Right ventricle myocardium inferior (tissue), 1 donor: ENCODE measurements around the gene OR4C5. TPM values are rescaled to one million over a fixed set of nuclear protein-coding genes. Genes with fewer than 3 reads are reported as not detected.
"Not testable (repeated sequence)": the region's sequence is repeated elsewhere in the genome, so short reads cannot be mapped to it uniquely, and the experiment has no call there.

ENCODE experiments used
- ATAC-seq: fragments of 200-7000 bp; cut with Tn5 transposase; one replicate; pipeline ENCODE4 v1.9.1; 2020; ENCODE audit warnings: mild to moderate bottlenecking, moderate library complexity
- DNase-seq: peaks from one replicate; pipeline ENCODE4 v3.0.0; 2021; ENCODE audit errors: missing footprints
- intact Hi-C: fragments of 100-400 bp; cut with DNase I; formaldehyde crosslinking; loops from one replicate; pipeline ENCODE4 v1.11.0; 2022
- long read RNA-seq: library from polyadenylated mRNA; unstranded; transcript quantifications from one replicate; pipeline ENCODE4 v2.0.0, GENCODE V29; 2021
- total RNA-seq: library from RNA; stranded (reverse); fragmentation: NEBNext Ultra II Directional; extraction: Animal tissue kit (Norgen Biotek cat#: 25700); gene quantifications from one replicate; pipeline ENCODE4 v1.2.1, GENCODE V29; 2021
- donor health status: DM: no; HTN: yes; CAD: no; lungs with severe emphysema.

The OR4C5 gene
- not detected for total RNA-seq
- long read RNA-seq: 0 reads

GRCh38 chr11:48366365-48366764, at the start of gene OR4C5:
TSS of gene OR4C5 (minus strand) at chr11:48366465. CDS start at chr11:48366465, 0 bp downstream.
- intact Hi-C loops: no loop called here
- ATAC-seq: no peak

DNA sequence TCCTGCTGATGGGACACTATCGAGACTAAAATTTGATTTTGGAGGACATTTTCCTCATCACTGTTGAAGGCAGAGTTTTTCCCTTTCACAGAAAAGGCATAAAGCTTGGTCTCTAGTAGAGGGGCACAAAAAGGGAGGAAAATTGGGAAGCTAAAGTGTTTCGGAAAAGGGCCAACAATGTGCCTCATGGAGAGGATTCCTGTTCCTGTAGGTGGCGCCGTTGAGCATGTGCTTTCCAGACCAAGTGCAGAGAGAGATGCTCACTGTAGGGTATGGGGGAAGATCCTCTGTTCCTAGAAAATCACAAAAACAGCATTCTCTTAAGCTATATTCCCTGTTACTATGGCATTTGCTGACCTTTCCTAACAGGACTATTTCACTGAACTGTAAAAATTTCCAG, 18.4 kb upstream of the OR4C5 start:
- ATAC-seq (no peak), DNase-seq (no peak)
- intact Hi-C loops: no loop called here

More at GRCh38 chr11:48366365-48366764, at the start of gene OR4C5:
- no peak for DNase-seq

DNA sequence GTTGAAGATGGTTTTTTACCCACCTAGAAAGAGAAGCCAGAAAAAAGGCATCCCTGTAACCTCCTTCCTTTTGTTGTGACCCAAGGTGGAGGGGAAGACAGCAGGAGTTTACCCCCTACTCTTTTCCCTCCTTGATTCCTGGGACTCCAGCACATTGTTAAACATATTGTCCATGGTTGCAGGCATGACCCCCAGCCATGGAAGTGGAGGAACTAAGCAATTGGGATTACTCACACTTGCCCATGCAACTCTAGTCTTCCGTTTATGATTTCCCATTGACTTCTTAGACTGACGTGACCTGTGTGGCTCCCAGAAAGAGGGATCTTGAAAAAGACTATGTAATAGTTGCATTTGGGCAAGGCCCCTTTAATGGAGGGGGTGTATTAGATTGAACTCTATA, 17.9 kb upstream of the OR4C5 start:
- DNase-seq, ATAC-seq, intact Hi-C loops: not testable (repeated sequence)

- intact Hi-C loops, ATAC-seq, DNase-seq: not testable (repeated sequence)
Measured at GRCh38 chr11:48361289-48361688, 5.0 kb downstream of the OR4C5 start.

DNA sequence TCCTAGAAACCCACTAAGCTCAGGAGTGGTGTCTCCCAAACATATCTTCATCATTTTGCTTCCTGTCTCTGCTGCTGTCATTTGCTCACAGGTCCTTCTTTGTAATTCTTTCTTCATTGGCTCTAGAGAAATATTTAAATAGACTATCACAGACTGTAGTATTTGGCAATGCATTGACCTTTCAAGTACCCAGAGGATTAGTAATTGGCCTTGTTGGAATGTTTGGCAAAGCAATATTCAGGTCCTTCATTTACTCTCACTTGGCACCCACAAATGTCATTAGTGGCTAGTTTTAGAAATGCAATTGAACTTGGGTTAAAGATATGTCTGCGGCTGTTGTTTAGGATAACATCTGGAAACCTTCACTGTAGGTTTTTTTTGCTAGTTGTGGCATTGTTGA, 11.6 kb downstream of the OR4C5 start:
- ATAC-seq (peak; percentile 71), DNase-seq (no peak)
- intact Hi-C loops: loop anchor here (10.0 kb wide), 1 partner anchor 1670 kb away; no protein-coding TSS in a partner anchor

- DNase-seq: no peak
- intact Hi-C loops: loop anchor here (10.0 kb wide), 1 partner anchor 1671 kb away; no protein-coding TSS in a partner anchor
- peak; percentile 70 for ATAC-seq
Measured at GRCh38 chr11:48354013-48354412, 12.3 kb downstream of the OR4C5 start.

DNA sequence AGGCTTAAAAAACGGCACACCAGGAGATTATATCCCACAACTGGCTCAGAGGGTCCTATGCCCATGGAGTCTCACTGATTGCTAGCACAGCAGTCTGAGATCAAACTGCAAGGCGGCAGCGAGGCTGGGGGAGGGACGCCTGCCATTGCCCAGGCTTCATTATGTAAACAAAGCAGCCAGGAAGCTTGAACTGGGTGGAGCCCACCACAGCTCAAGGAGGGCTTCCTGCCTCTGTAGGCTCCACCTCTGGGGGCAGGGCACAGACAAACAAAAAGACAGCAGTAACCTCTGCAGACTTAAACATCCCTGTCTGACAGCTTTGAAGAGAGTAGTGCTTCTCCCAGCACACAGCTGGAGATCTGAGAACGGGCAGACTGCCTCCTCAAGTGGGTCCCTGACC, 20.0 kb downstream of the OR4C5 start:
- intact Hi-C loops: not testable (repeated sequence)

GRCh38 chr11:48342505-48342904, 23.8 kb downstream of the OR4C5 start:
- ATAC-seq, intact Hi-C loops, DNase-seq: not testable (repeated sequence)

More for the DNA sequence above, 20.0 kb downstream of the OR4C5 start:
- DNase-seq, ATAC-seq: not testable (repeated sequence)

- no peak for ATAC-seq
Measured at GRCh38 chr11:48341466-48341865, 24.8 kb downstream of the OR4C5 start.

DNA sequence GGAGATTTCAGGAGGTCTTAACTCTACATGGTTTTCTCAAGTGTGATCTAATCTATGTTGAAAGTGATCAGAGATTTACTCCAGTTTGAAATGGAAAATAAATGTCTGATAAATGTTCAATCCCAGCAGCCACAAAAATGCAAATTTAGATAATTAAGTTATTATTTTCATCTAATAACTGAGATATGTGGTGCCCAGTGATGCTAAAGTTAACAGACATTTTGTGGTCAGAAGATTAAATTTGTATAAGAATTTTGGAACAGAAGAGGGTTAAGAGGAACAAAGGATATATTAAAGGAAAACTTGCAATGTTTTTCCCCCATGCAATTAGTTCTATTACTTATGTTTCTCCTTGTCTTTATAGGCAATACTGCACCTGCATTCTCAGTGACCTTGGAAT, 41.6 kb downstream of the OR4C5 start, which contains the start of gene OR4C3:
Gene OR4C3 (plus strand): TSS at position 301 of the 400 bp plus-strand sequence. CDS start 102 bp downstream, outside the sequence.
- intact Hi-C loops, ATAC-seq, DNase-seq: not testable (repeated sequence)

More at GRCh38 chr11:48341466-48341865, 24.8 kb downstream of the OR4C5 start:
- intact Hi-C loops: no loop called here
- no peak for DNase-seq

- DNase-seq, ATAC-seq, intact Hi-C loops: not testable (repeated sequence)
Measured at GRCh38 chr11:48319813-48320212, 46.5 kb downstream of the OR4C5 start.

Other genes starting within 250 kb of the OR4C5 start
- gene OR4B1, start 149.7 kb downstream of the OR4C5 start, total RNA-seq: not detected
- gene OR4X2, start 121.4 kb downstream of the OR4C5 start, total RNA-seq: not detected
- gene OR4X1, start 102.6 kb downstream of the OR4C5 start, total RNA-seq: not detected
- gene OR4S1, start 60.2 kb downstream of the OR4C5 start, total RNA-seq: not detected
- not detected for gene OR4C3, start 41.5 kb downstream of the OR4C5 start, total RNA-seq
- gene OR4A47, start 122.3 kb upstream of the OR4C5 start, total RNA-seq: not detected